GM19238 (cell line): ENCODE data around the gene VEGFC.

Experiments
- DNase-seq: peaks from one replicate; pipeline ENCODE4 v3.0.0; 2011; ENCODE audit warnings: low spot score; ENCODE audit not compliant: insufficient read length

Gene VEGFC

GRCh38 chr4:176708771-176709311, 83.9 kb downstream of the VEGFC start:
- DNase-seq: no peak

GRCh38 chr4:176690716-176691115, 102.0 kb downstream of the VEGFC start:
- no peak for DNase-seq

GRCh38 chr4:176680668-176681180, 112.0 kb downstream of the VEGFC start:
- no peak for DNase-seq

GRCh38 chr4:176676901-176677300, 115.8 kb downstream of the VEGFC start:
- DNase-seq: no peak

- no peak for DNase-seq
These were observed 116.9 kb downstream of the VEGFC start for GRCh38 chr4:176675810-176676209.

- DNase-seq: no peak
These were observed 121.2 kb downstream of the VEGFC start for GRCh38 chr4:176671532-176671931.

- no peak for DNase-seq
These were observed 124.4 kb downstream of the VEGFC start for GRCh38 chr4:176668324-176668723.

GRCh38 chr4:176664964-176665363, 127.8 kb downstream of the VEGFC start:
- DNase-seq: no peak

GRCh38 chr4:176660561-176660960, 132.2 kb downstream of the VEGFC start:
- DNase-seq: no peak

- DNase-seq: no peak
These were observed 136.6 kb downstream of the VEGFC start for GRCh38 chr4:176656108-176656507.

- no peak for DNase-seq
These were observed 138.0 kb downstream of the VEGFC start for GRCh38 chr4:176654565-176655216.

GRCh38 chr4:176653401-176654220, 139.1 kb downstream of the VEGFC start:
- DNase-seq: no peak

- no peak for DNase-seq
These were observed 146.4 kb downstream of the VEGFC start for GRCh38 chr4:176646311-176646710.

GRCh38 chr4:176645246-176645960, 147.3 kb downstream of the VEGFC start:
- no peak for DNase-seq

- DNase-seq: peak; percentile 2
These were observed 150.2 kb downstream of the VEGFC start for GRCh38 chr4:176642472-176642871.

GRCh38 chr4:176641237-176641636, 151.5 kb downstream of the VEGFC start:
- no peak for DNase-seq

GRCh38 chr4:176638992-176639391, 153.7 kb downstream of the VEGFC start:
- DNase-seq: no peak

- DNase-seq: no peak
These were observed 156.4 kb downstream of the VEGFC start for GRCh38 chr4:176636292-176636691.

- DNase-seq: no peak
These were observed 157.1 kb downstream of the VEGFC start for GRCh38 chr4:176635372-176636261.
